ENCODE data around the gene KLF1. TPM values are rescaled to one million over a fixed set of nuclear protein-coding genes. Genes with fewer than 3 reads are reported as not detected.

The KLF1 gene
- total RNA-seq (ENCODE audit: unreplicated experiment): not detected
- long read RNA-seq: 0 reads

DNA sequence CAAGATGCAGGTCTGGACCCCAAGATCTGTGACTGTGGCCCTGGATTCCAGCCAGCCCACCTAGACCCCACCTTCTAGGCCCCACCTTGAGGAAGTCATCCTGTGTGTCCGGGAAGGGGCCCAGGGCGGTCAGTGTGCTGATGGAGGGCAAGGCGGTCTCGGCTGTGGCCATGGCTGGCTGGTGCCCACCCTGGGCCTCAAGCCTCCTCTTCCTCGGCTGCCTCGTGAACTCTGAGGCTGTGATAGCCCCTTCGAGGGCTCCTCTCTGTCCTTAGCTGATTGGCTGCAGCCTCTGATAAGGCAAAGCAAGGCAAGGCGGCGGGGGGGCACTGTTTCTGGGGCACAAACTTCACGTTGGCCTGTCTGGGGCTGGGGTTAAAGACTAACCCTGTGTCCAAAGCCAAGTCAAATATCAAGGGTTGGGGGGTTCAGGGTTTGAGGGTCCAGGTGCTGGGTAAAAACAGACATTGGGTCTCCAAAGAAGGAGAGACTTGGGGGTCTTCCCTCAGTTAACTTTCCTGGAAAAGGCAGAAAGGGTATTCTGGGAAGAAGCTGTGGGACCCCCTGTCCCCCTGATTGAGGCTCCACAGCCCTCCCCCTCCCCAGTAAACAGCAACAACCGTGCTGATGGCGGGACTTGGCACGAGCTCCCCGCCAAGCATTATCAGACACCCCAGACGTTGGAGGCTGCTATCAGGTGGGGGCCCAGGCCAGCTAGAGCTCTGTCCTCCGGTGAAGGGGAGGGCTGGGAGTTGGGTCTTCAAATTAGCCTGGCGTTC is at the start of gene KLF1:
Gene KLF1 (minus strand): TSS at position 233 of the 779 bp plus-strand sequence. CDS start 61 bp downstream, at position 172.
- TF ChIP-seq, protein P1, sequence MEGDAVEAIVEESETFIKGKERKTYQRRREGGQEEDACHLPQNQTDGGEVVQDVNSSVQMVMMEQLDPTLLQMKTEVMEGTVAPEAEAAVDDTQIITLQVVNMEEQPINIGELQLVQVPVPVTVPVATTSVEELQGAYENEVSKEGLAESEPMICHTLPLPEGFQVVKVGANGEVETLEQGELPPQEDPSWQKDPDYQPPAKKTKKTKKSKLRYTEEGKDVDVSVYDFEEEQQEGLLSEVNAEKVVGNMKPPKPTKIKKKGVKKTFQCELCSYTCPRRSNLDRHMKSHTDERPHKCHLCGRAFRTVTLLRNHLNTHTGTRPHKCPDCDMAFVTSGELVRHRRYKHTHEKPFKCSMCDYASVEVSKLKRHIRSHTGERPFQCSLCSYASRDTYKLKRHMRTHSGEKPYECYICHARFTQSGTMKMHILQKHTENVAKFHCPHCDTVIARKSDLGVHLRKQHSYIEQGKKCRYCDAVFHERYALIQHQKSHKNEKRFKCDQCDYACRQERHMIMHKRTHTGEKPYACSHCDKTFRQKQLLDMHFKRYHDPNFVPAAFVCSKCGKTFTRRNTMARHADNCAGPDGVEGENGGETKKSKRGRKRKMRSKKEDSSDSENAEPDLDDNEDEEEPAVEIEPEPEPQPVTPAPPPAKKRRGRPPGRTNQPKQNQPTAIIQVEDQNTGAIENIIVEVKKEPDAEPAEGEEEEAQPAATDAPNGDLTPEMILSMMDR (IDR thresholded peaks at IDR 0.05; ENCODE audit: partially characterized antibody, unreplicated experiment): no peak
- Mint-ChIP-seq H3K36me3 (ENCODE audit: unreplicated experiment) (no peaks in the 10 kb centered on the region), H3K27me3 (ENCODE audit: unreplicated experiment) (peaks cover 24% of the 10 kb centered on the region), H3K4me3 (ENCODE audit: unreplicated experiment) (peak within 1 kb of the TSS; percentile 69), H3K9me3 (ENCODE audit: unreplicated experiment) (peaks cover 5% of the 10 kb centered on the region), H3K4me1 (ENCODE audit: low read depth, unreplicated experiment) (peaks cover 2% of the 10 kb centered on the region), H3K27ac (ENCODE audit: unreplicated experiment) (peak within 1 kb of the TSS; percentile 53)
- no peak for DNase-seq

DNA sequence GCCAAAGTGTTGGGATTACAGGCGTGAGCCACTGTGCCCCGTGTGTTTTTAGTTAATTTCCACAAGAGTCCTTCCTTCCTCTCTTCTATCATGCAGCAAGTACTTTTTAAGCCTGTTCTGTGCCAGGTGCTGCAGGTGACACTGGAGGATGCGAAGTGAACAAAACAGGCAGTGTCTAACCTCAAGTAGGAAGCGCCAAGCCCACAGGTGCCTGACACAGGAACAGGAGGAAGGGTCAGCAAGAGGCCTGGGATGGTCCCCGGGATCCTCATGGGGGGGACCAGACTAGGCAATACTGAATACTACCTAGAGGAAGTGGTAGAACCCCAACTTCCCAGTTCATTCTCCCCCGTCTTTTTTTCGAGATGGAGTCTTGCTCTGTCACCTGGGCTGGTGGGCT is 49.6 kb upstream of the KLF1 start:
- Mint-ChIP-seq H3K27ac (ENCODE audit: unreplicated experiment) (peak overlapping the region; percentile 86), H3K36me3 (ENCODE audit: unreplicated experiment) (no peaks in the 10 kb centered on the region), H3K27me3 (ENCODE audit: unreplicated experiment) (peaks cover 28% of the 10 kb centered on the region), H3K4me3 (ENCODE audit: unreplicated experiment) (peak overlapping the region; percentile 67), H3K4me1 (ENCODE audit: low read depth, unreplicated experiment) (peaks cover 20% of the 10 kb centered on the region), H3K9me3 (ENCODE audit: unreplicated experiment) (peaks cover 5% of the 10 kb centered on the region)
- no peak for DNase-seq
- TF ChIP-seq, protein P1 (IDR thresholded peaks at IDR 0.05; ENCODE audit: partially characterized antibody, unreplicated experiment): no peak

DNA sequence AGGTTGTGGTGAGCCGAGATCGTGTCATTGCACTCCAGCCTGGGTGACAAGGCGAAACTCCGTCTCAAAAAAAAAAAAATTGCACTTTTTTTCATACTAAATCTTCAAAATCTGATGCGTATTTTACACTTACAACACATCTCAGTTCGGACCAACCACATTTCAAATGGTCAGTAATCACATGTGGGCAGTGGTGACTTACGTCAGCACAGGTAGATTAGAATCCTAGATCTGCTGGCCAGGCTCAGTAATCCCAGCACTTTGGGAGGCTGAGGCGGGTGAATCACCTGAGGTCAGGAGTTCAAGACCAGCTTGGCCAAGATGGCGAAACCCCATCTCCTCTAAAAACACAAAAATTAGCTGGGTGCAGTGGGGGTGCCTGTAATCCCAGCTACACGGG is 48.1 kb upstream of the KLF1 start:
- Mint-ChIP-seq H3K36me3 (ENCODE audit: unreplicated experiment) (no peaks in the 10 kb centered on the region), H3K27me3 (ENCODE audit: unreplicated experiment) (peaks cover 26% of the 10 kb centered on the region), H3K27ac (ENCODE audit: unreplicated experiment) (no peak overlapping the region), H3K9me3 (ENCODE audit: unreplicated experiment) (peaks cover 5% of the 10 kb centered on the region), H3K4me1 (ENCODE audit: low read depth, unreplicated experiment) (peaks cover 18% of the 10 kb centered on the region), H3K4me3 (ENCODE audit: unreplicated experiment) (no peak overlapping the region)
- no peak for DNase-seq
- TF ChIP-seq, protein P1 (IDR thresholded peaks at IDR 0.05; ENCODE audit: partially characterized antibody, unreplicated experiment): no peak

DNA sequence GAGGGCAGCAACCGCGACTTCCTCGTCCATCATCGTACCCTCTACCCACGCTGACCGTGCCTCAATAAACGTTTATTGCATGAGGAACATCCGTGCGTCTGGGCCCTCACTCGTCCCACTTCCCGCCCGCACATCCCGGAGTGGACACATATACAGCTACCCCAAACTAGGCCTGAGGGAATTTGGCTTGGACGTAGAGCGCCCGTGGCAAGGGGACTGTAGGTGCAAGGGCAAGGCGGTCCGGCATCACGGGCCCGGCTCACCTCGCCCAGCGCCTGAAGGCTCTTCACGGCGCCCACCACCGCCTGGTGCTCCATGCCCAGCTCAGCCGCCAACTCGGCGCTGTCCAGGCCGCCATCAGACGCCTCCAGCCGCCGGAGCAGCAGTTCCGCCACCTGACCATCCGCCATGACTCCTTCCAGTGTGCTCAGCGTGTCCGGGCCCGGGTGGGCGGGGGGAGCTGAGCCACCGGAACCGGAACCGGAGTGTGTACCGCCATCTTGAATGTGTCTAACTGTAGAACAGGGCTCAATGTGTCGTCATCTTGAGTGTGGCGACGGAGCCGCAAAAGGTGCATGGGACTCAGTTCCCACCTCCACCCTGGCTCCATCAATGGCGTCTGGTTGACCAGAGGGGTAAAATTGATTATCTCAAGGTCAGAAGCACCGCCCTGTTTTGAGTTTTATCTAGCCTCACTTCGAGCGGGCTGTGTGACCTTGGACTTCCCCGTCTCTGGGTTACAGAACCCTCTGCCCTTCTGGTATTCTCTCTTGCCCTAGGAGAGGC is 46.5 kb upstream of the KLF1 start, which contains the start of gene FARSA:
Gene FARSA (minus strand): TSS at position 425 of the 786 bp plus-strand sequence. CDS start 15 bp downstream, at position 410.
- peak within 1 kb of the TSS; percentile 86 for H3K27ac Mint-ChIP-seq (ENCODE audit: unreplicated experiment)
- H3K4me3 Mint-ChIP-seq (ENCODE audit: unreplicated experiment): peak within 1 kb of the TSS; percentile 96
- peak; percentile 86 for DNase-seq
- H3K4me1 Mint-ChIP-seq (ENCODE audit: low read depth, unreplicated experiment): peaks cover 11% of the 10 kb centered on the region
- H3K36me3 Mint-ChIP-seq (ENCODE audit: unreplicated experiment): no peaks in the 10 kb centered on the region
- peaks cover 3% of the 10 kb centered on the region for H3K9me3 Mint-ChIP-seq (ENCODE audit: unreplicated experiment)
- TF ChIP-seq, protein P1 (IDR thresholded peaks at IDR 0.05; ENCODE audit: partially characterized antibody, unreplicated experiment): no peak
- peaks cover 18% of the 10 kb centered on the region for H3K27me3 Mint-ChIP-seq (ENCODE audit: unreplicated experiment)

Data from glutamatergic neuron (in vitro differentiated cells).